GM23248 (cell line): Measurements from ENCODE around the gene ST8SIA6. TPM values are rescaled to one million over a fixed set of nuclear protein-coding genes. Genes with fewer than 3 reads are reported as not detected.
"Not testable (repeated sequence)": the region's sequence is repeated elsewhere in the genome, so short reads cannot be mapped to it uniquely, and the experiment has no call there.

Source experiments
- DNase-seq: peaks from one replicate; pipeline ENCODE4 v3.0.0-alpha.2; 2015
- H2AFZ ChIP-seq: fragments of 200-600 bp; sonication (generic); 2 replicates; pipeline ENCODE4 v1.6.1; 2016; ENCODE audit warnings: antibody characterized with exemption
- H3F3A ChIP-seq: fragments of 200-600 bp; sonication (generic); 2 replicates; pipeline ENCODE4 v1.6.1; 2016; ENCODE audit warnings: mild to moderate bottlenecking, antibody characterized with exemption, mixed run types; ENCODE audit not compliant: insufficient read depth
- H3K27ac ChIP-seq: fragments of 200-600 bp; sonication (generic); 2 replicates; pipeline ENCODE4 v1.5.1; 2016; ENCODE audit warnings: mild to moderate bottlenecking
- H3K27me3 ChIP-seq: fragments of 200-600 bp; sonication (generic); replicated peaks from 2 replicates; pipeline ENCODE4 v1.6.1; 2016; ENCODE audit warnings: mild to moderate bottlenecking; ENCODE audit not compliant: insufficient read depth
- H3K36me3 ChIP-seq: fragments of 200-600 bp; sonication (generic); 2 replicates; pipeline ENCODE4 v1.6.1; 2016; ENCODE audit warnings: low read depth, mild to moderate bottlenecking
- H3K4me1 ChIP-seq: fragments of 200-600 bp; sonication (generic); 2 replicates; pipeline ENCODE4 v1.6.1; 2016; ENCODE audit warnings: mild to moderate bottlenecking; ENCODE audit not compliant: insufficient read depth
- H3K4me2 ChIP-seq: fragments of 200-600 bp; sonication (generic); one replicate; pipeline ENCODE4 v1.6.1; 2016; ENCODE audit warnings: mild to moderate bottlenecking; ENCODE audit not compliant: unreplicated experiment
- H3K4me3 ChIP-seq: fragments of 200-600 bp; sonication (generic); 2 replicates; pipeline ENCODE4 v1.5.1; 2016; ENCODE audit warnings: mild to moderate bottlenecking
- H3K79me2 ChIP-seq: fragments of 200-600 bp; sonication (generic); 2 replicates; pipeline ENCODE4 v1.6.1; 2016; ENCODE audit warnings: mild to moderate bottlenecking; ENCODE audit not compliant: insufficient read depth
- H3K9ac ChIP-seq: fragments of 200-600 bp; sonication (generic); 2 replicates; pipeline ENCODE4 v1.6.1; 2016; ENCODE audit warnings: mild to moderate bottlenecking
- H3K9me2 ChIP-seq: fragments of 200-600 bp; sonication (generic); 2 replicates; pipeline ENCODE4 v1.6.1; 2016; ENCODE audit warnings: mixed run types, mild to moderate bottlenecking, moderate library complexity; ENCODE audit not compliant: insufficient read depth
- H3K9me3 ChIP-seq: fragments of 200-600 bp; sonication (generic); one replicate; pipeline ENCODE4 v1.6.1; 2017; ENCODE audit warnings: low read depth
- H4K20me1 ChIP-seq: fragments of 200-600 bp; sonication (generic); 2 replicates; pipeline ENCODE4 v1.6.0; 2016; ENCODE audit not compliant: insufficient read depth
- EZH2 ChIP-seq: fragments of 200-600 bp; sonication (generic); IDR thresholded peaks from 2 replicates; pipeline ENCODE4 v1.6.1; 2018; ENCODE audit warnings: antibody characterized with exemption, mild to moderate bottlenecking; ENCODE audit not compliant: insufficient read depth, poor library complexity, severe bottlenecking
- EZH2phosphoT487 ChIP-seq: fragments of 200-600 bp; sonication (generic); IDR thresholded peaks from 2 replicates; pipeline ENCODE4 v1.6.1; 2018; ENCODE audit warnings: antibody characterized with exemption, moderate library complexity, mild to moderate bottlenecking, low read depth; ENCODE audit not compliant: insufficient read depth
- whole genome bisulfite sequencing, 2 experiments: methylation state at CpG; one replicate each; pipeline ENCODE4 v1.1.6; 2015 to 2017; ENCODE audit warnings: low lambda C conversion rate in 2 of 2, low coverage in 1 of 2; ENCODE audit errors: missing lambda C conversion rate in 2 of 2; 5-methylcytosine and 5-hydroxymethylcytosine counted together
- in situ Hi-C: fragments of 300-500 bp; cut with MboI; formaldehyde crosslinking; loops from 2 replicates; pipeline ENCODE4 v1.15.0; 2020
- polyA plus RNA-seq: library from polyadenylated mRNA; unstranded; fragments of >200 nt; fragmentation: Nextera tagmentation; extraction: Ambion mirVana; gene quantifications from 2 replicates; pipeline ENCODE4 v1.2.1, GENCODE V29; 2016
- total RNA-seq: library from RNA; depleted of rRNA; stranded (reverse); fragments of >200 nt; shearing (Covaris generic); gene quantifications from 2 replicates; pipeline ENCODE4 v1.2.3, GENCODE V29; 2014

ST8SIA6 gene
- total and polyA plus RNA-seq, 2 experiments from 2014 or later, result not detected

DNA sequence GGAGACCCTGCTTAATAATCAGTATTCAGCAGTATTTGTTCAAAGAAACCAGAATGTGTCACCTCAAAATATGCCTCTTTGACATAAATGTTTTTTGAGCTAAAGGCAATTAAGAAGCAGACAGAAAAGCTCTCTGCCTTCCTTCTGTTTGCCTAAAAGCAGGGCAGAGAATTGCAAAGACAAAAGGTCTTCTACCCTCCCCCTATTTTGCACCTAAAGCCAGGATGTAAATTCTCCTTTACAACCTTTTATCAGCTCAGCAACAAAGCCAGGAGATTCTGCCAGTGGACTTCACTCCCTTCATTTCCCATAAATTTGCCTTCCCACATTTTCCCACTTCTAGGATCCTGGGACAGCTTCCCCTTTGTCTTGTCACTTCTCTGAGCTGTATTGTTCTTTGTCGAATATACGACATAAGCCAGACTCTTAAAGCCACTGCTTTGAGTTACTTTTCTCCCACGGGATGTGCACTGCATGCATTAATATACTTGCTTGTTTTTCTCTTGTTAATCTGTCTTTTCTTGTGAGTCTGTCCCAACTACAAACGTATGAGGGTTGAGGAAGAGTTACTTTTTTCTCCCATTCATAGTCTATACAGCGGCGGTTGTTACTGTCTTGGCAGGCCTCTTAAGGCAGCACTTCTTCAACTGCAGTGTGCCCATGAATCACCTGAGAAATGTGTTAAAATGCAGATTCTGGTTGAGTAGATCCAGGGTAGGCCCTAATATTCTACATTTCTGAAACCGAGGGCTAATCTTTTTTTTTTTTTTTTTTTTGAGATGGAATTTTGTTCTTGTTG, 48.2 kb downstream of the ST8SIA6 start:
- no peak overlapping the region for H3K27ac ChIP-seq
- no peak overlapping the region for H3K9ac ChIP-seq
- in situ Hi-C loops, result no loop called here
- no peak overlapping the region for H3K4me3 ChIP-seq
- H4K20me1 ChIP-seq, result no peaks in the 10 kb centered on the region
- H3K4me1 ChIP-seq, result no peaks in the 10 kb centered on the region
- no peaks in the 10 kb centered on the region for H3K36me3 ChIP-seq
- H3K4me2 ChIP-seq, result no peak overlapping the region
- TF ChIP-seq EZH2phosphoT487 (no peak), EZH2 (no peak)
- peaks cover 4% of the 10 kb centered on the region; the same call in 1 of the 2 replicates for H3K27me3 ChIP-seq
- H3K79me2 ChIP-seq, result no peaks in the 10 kb centered on the region
- no peak overlapping the region for H2AFZ ChIP-seq
- 67 to 68% methylated on average over 7 of the region's 7 CpGs for WGBS, 2 experiments
- H3K9me2 ChIP-seq, result no peaks in the 10 kb centered on the region
- H3K9me3 ChIP-seq, result no peaks in the 10 kb centered on the region
- no peak for DNase-seq
- H3F3A ChIP-seq, result no peaks in the 10 kb centered on the region

DNA sequence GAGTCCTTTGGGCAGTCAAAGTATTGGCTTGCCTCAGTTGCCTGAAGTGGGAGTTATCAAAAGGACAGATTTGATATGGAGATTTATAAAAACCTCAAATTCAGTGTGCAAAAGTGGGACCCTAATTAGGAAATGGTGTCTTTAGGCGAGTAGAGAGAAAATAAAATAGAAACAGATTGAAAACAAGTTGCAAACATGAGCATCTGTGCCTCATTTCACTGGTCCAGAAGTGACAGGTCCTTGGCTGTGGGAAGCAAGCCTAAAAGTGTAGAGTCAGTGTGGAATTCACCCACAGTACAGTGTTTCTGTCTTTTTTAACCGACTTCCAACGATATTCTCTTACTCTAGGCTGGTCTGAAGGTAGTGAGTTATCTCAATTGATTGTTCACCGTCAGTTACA, 51.2 kb downstream of the ST8SIA6 start:
- 7 to 14% methylated on average over 4 of the region's 4 CpGs for WGBS, 2 experiments

DNA sequence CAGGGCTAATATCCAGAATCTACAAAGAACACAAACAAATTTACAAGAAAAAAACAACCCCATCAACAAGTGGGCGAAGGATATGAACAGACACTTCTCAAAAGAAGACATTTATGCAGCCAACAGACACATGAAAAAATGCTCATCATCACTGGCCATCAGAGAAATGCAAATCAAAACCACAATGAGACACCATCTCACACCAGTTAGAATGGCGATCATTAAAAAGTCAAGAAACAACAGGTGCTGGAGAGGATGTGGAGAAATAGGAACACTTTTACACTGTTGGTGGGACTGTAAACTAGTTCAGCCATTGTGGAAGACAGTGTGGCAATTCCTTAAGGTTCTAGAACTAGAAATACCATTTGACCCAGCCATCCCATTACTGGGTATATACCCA, 52.4 kb downstream of the ST8SIA6 start:
- in situ Hi-C loops, H2AFZ ChIP-seq, H3K4me1 ChIP-seq: not testable (repeated sequence)

More for the DNA sequence above, 51.2 kb downstream of the ST8SIA6 start:
- H3K27ac ChIP-seq, result no peak overlapping the region
- H3K79me2 ChIP-seq, result no peaks in the 10 kb centered on the region
- no peaks in the 10 kb centered on the region for H3K9me3 ChIP-seq
- no peaks in the 10 kb centered on the region for H3K4me1 ChIP-seq
- no peaks in the 10 kb centered on the region for H3F3A ChIP-seq
- no peaks in the 10 kb centered on the region for H4K20me1 ChIP-seq
- in situ Hi-C loops, result no loop called here
- no peak overlapping the region for H3K9ac ChIP-seq
- no peak overlapping the region for H3K4me3 ChIP-seq
- DNase-seq, result no peak
- H3K36me3 ChIP-seq, result no peaks in the 10 kb centered on the region
- H3K27me3 ChIP-seq, result peaks cover 12% of the 10 kb centered on the region
- no peak for TF ChIP-seq EZH2phosphoT487
- no peak for TF ChIP-seq EZH2
- no peak overlapping the region for H2AFZ ChIP-seq
- H3K9me2 ChIP-seq, result no peaks in the 10 kb centered on the region
- no peak overlapping the region for H3K4me2 ChIP-seq

DNA sequence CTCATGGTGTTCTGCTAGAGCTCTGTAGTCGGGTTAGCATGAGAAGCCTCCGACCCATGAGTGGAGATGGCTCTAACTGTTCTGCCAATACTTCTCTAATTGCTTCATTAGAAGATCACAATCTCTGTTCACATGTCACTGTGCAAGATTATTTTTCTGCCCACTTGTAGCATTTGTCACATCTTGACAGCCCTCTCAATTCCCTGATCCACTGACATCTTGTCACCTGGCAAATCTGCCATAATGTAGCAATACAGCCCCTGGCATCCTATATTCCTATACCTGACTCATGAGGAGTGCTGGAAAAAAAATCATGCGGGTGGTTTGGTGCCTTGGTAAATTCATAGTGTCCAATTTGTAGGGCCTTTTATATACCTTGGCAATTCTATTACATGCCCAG, 58.4 kb downstream of the ST8SIA6 start:
- H3K27ac ChIP-seq, result no peak overlapping the region
- no peaks in the 10 kb centered on the region for H3F3A ChIP-seq
- no peaks in the 10 kb centered on the region for H3K4me1 ChIP-seq
- peaks cover 30% of the 10 kb centered on the region for H3K27me3 ChIP-seq
- no peak for DNase-seq
- H3K9ac ChIP-seq, result no peak overlapping the region
- H3K4me3 ChIP-seq, result no peak overlapping the region
- WGBS, 2 experiments, result 58 to 60% methylated on average over 3 of the region's 3 CpGs
- no peak overlapping the region for H3K4me2 ChIP-seq
- no peaks in the 10 kb centered on the region for H3K9me2 ChIP-seq
- in situ Hi-C loops, result no loop called here
- H3K79me2 ChIP-seq, result no peaks in the 10 kb centered on the region
- H3K36me3 ChIP-seq, result no peaks in the 10 kb centered on the region
- H3K9me3 ChIP-seq, result no peaks in the 10 kb centered on the region
- no peaks in the 10 kb centered on the region for H4K20me1 ChIP-seq
- H2AFZ ChIP-seq, result no peak overlapping the region
- TF ChIP-seq EZH2 (no peak), EZH2phosphoT487 (no peak)

More for the DNA sequence above, 52.4 kb downstream of the ST8SIA6 start:
- not testable (repeated sequence) for DNase-seq, H3K36me3 ChIP-seq, H3K9me2 ChIP-seq, H3K4me2 ChIP-seq, H3K27ac ChIP-seq, H4K20me1 ChIP-seq, H3F3A ChIP-seq, H3K79me2 ChIP-seq, H3K9ac ChIP-seq, H3K9me3 ChIP-seq, H3K4me3 ChIP-seq
- H3K27me3 ChIP-seq, result peaks cover 12% of the 10 kb centered on the region
- WGBS, 2 experiments, result 70 to 83% methylated on average over 2 of the region's 2 CpGs
